Inflammatory macrophage (primary cell): ENCODE results near the gene GPRIN1.

ENCODE experiments used
- DNase-seq, 2 donors: peaks; one replicate each; pipeline ENCODE4 v3.0.0-alpha.2; 2020 to 2022

The GPRIN1 gene

GRCh38 chr5:176643491-176644219 is 33.7 kb upstream of the GPRIN1 start:
- no peak for DNase-seq

GRCh38 chr5:176642675-176643490 is 32.9 kb upstream of the GPRIN1 start:
- DNase-seq, result no peak

- no peak for DNase-seq
Measured at GRCh38 chr5:176640616-176641015, 30.7 kb upstream of the GPRIN1 start.

- DNase-seq, result no peak
Measured at GRCh38 chr5:176639981-176640380, 30.0 kb upstream of the GPRIN1 start.

- DNase-seq, result no peak
Measured at GRCh38 chr5:176639208-176639607, 29.3 kb upstream of the GPRIN1 start.

GRCh38 chr5:176638437-176638836 is 28.5 kb upstream of the GPRIN1 start:
- no peak for DNase-seq

GRCh38 chr5:176637556-176637955 is 27.6 kb upstream of the GPRIN1 start:
- DNase-seq, result no peak

GRCh38 chr5:176636426-176636825 is 26.5 kb upstream of the GPRIN1 start:
- no peak for DNase-seq

- no peak for DNase-seq
Measured at GRCh38 chr5:176633598-176633997, 23.6 kb upstream of the GPRIN1 start.

- no peak for DNase-seq
Measured at GRCh38 chr5:176632745-176633144, 22.8 kb upstream of the GPRIN1 start.

GRCh38 chr5:176631383-176632200 is 21.6 kb upstream of the GPRIN1 start:
- DNase-seq, result no peak

GRCh38 chr5:176630681-176631222 is 20.8 kb upstream of the GPRIN1 start:
- no peak for DNase-seq

GRCh38 chr5:176629853-176630680 is 20.1 kb upstream of the GPRIN1 start, which contains the start of the genes EIF4E1B and SNCB:
TSS of gene EIF4E1B (plus strand) at chr5:176630675. CDS start at chr5:176642788, 12,113 bp downstream.
TSS of gene SNCB (minus strand) at chr5:176630534. CDS start at chr5:176629654, 880 bp downstream.
- peak in 1 of 2 donors; percentile 10 for DNase-seq

GRCh38 chr5:176629317-176629852 is 19.4 kb upstream of the GPRIN1 start:
- no peak for DNase-seq

- DNase-seq, result no peak
Measured at GRCh38 chr5:176628406-176629228, 18.7 kb upstream of the GPRIN1 start.

GRCh38 chr5:176627582-176627981 is 17.6 kb upstream of the GPRIN1 start:
- DNase-seq, result no peak

- no peak for DNase-seq
Measured at GRCh38 chr5:176626876-176627236, 16.9 kb upstream of the GPRIN1 start.

GRCh38 chr5:176625966-176626875 is 16.3 kb upstream of the GPRIN1 start:
- DNase-seq, result no peak

GRCh38 chr5:176625512-176625911 is 15.6 kb upstream of the GPRIN1 start:
- no peak for DNase-seq
